GM12878 (cell line): ENCODE measurements around the gene EYA4. TPM values are rescaled to one million over a fixed set of nuclear protein-coding genes. Genes with fewer than 3 reads are reported as not detected.

Source experiments
- ATAC-seq: fragments of 200-7000 bp; cut with Tn5 transposase; 3 replicates; pipeline ENCODE4 v1.9.1; 2020; ENCODE audit warnings: mild to moderate bottlenecking, moderate library complexity
- BruUV-seq: library from RNA; stranded (reverse); fragments of 400-500 nt; replicated peaks from 2 replicates; lab custom pipeline; 2021; lab: Mats Ljungman, UMichigan
- CTCF ChIA-PET: fragments of 300-600 bp; sonication (Branson Sonifier 250); formaldehyde crosslinking; extraction: SDS; loops from one replicate; lab custom pipeline; 2021; ENCODE audit warnings: inconsistent platforms; lab: Yijun Ruan, JAX
- POLR2A ChIA-PET: fragments of 350-600 bp; formaldehyde crosslinking; extraction: SDS; loops from one replicate; lab custom pipeline; 2021; ENCODE audit warnings: inconsistent platforms; lab: Charles Lee
- RAD21 ChIA-PET: fragments of 300-600 bp; sonication (Branson Sonifier 250); formaldehyde crosslinking; loops from one replicate; lab custom pipeline; 2023; ENCODE audit warnings: antibody characterized with exemption; ENCODE audit not compliant: unreplicated experiment; lab: Charles Lee
- SMC1A ChIA-PET: fragments of 300-600 bp; sonication (Branson Sonifier 250); formaldehyde crosslinking; loops from one replicate; lab custom pipeline; 2023; ENCODE audit not compliant: unreplicated experiment, uncharacterized antibody; lab: Charles Lee
- DNase-seq: peaks from one replicate; pipeline ENCODE4 v3.0.0-alpha.2; 2011; ENCODE audit warnings: low read depth, low spot score
- FAIRE-seq: peaks from 3 replicates; lab custom pipeline; 2011; peaks lifted over from hg19 to GRCh38; lab: Jason Lieb, UNC
- H2AFZ ChIP-seq: 2 replicates; pipeline ENCODE4 v1.6.0; 2011; ENCODE audit warnings: low read depth, low read length, control low read depth; ENCODE audit not compliant: control insufficient read depth
- H3K27ac ChIP-seq: 2 replicates; pipeline ENCODE4 v1.5.1; 2011; ENCODE audit warnings: control low read depth; ENCODE audit not compliant: control insufficient read depth, insufficient read depth
- H3K27me3 ChIP-seq, 2 experiments: replicated peaks in 1 of 2; 2 replicates each; pipeline versions ENCODE4 v1.6.0 to v1.6.1; 2011; ENCODE audit warnings: low read length in 1 of 2; ENCODE audit not compliant: control insufficient read depth in 2 of 2, insufficient read depth in 2 of 2
- H3K36me3 ChIP-seq, 2 experiments: 2 replicates each; pipeline ENCODE4 v1.5.1; 2011; ENCODE audit warnings: low read length in 1 of 2; ENCODE audit not compliant: control insufficient read depth in 2 of 2, insufficient read depth in 2 of 2
- H3K4me1 ChIP-seq: 2 replicates; pipeline ENCODE4 v1.6.1; 2011; ENCODE audit warnings: mild to moderate bottlenecking, low read length, moderate library complexity, mixed read lengths; ENCODE audit not compliant: control insufficient read depth, insufficient read depth
- H3K4me2 ChIP-seq: 2 replicates; pipeline ENCODE4 v1.6.0; 2011; ENCODE audit warnings: control low read depth; ENCODE audit not compliant: control insufficient read depth, insufficient read depth
- H3K4me3 ChIP-seq: fragments of 200-600 bp; sonication (generic); 2 replicates; pipeline ENCODE4 v1.5.1; 2016
- H3K79me2 ChIP-seq: 2 replicates; pipeline ENCODE4 v1.6.0; 2011; ENCODE audit warnings: low read length; ENCODE audit not compliant: control insufficient read depth, insufficient read depth
- H3K9ac ChIP-seq: 2 replicates; pipeline ENCODE4 v1.8.0; 2011; ENCODE audit warnings: low read length, control low read depth, mixed read lengths; ENCODE audit not compliant: control insufficient read depth, insufficient read depth
- H3K9me3 ChIP-seq: replicated peaks from 3 replicates; pipeline ENCODE4 v1.5.1; 2011; ENCODE audit warnings: mild to moderate bottlenecking, low read length; ENCODE audit not compliant: control insufficient read depth, insufficient read depth
- H4K20me1 ChIP-seq: 2 replicates; pipeline ENCODE4 v1.6.0; 2011; ENCODE audit not compliant: control insufficient read depth, insufficient read depth
- FOXM1 ChIP-seq: IDR thresholded peaks from 2 replicates; pipeline ENCODE4 v1.6.1; 2012; ENCODE audit warnings: low read depth, mild to moderate bottlenecking, inconsistent platforms, low read length, moderate library complexity
- GABPA ChIP-seq: IDR thresholded peaks from 2 replicates; pipeline ENCODE4 v1.6.1; 2014; ENCODE audit warnings: antibody characterized with exemption, low read depth, mild to moderate bottlenecking, inconsistent platforms
- HCFC1 ChIP-seq: fragments of 150-350 bp; IDR thresholded peaks from 2 replicates; pipeline ENCODE4 v1.6.1; 2014; ENCODE audit warnings: low read length
- RAD21 ChIP-seq: IDR thresholded peaks from 2 replicates; pipeline ENCODE4 v1.6.1; 2011; ENCODE audit warnings: mild to moderate bottlenecking, low read depth, low read length, moderate library complexity; ENCODE audit not compliant: insufficient read depth
- SMAD5 ChIP-seq: IDR thresholded peaks from 2 replicates; pipeline ENCODE4 v1.6.1; 2016; ENCODE audit warnings: antibody characterized with exemption, low read depth
- YY1 ChIP-seq: IDR thresholded peaks from 2 replicates; pipeline ENCODE4 v1.6.1; 2011; ENCODE audit warnings: low read depth, mild to moderate bottlenecking, low read length
- WGBS: methylation state at CpG from one replicate; pipeline ENCODE4 v1.1.6; 2016; ENCODE audit warnings: low lambda C conversion rate; ENCODE audit not compliant: insufficient replicate concordance, insufficient coverage; ENCODE audit errors: missing lambda C conversion rate; 5-methylcytosine and 5-hydroxymethylcytosine counted together
- in situ Hi-C: fragments of 300-500 bp; cut with MboI; formaldehyde crosslinking; loops from 9 replicates; pipeline ENCODE4 v1.14.3; 2018; ENCODE audit warnings: mixed read lengths
- intact Hi-C: fragments of 100-400 bp; cut with micrococcal nuclease; formaldehyde crosslinking; loops from one replicate; pipeline ENCODE4 v1.14.2; 2022; ENCODE audit not compliant: unreplicated experiment
- polyA plus RNA-seq, 11 experiments: library from polyadenylated mRNA; depleted of rRNA in 4 of 11; unstranded in 6 of 11; stranded (reverse) in 5 of 11; fragments of >200 nt; fragmentation: Nextera tagmentation in 4 of 11; fragmentation: Illumina TruSeq in 1 of 11; extraction: Ambion mirVana in 4 of 11; extraction: Trizol in 1 of 11; gene quantifications; 1 replicate in 1 of 11; 2 replicates in 10 of 11; pipeline versions ENCODE4 v1.2.1 to v1.2.3, GENCODE V29; 2011 to 2016; ENCODE audit warnings: inconsistent platforms in 2 of 11, missing spikeins in 2 of 11, low read depth in 1 of 11
- total RNA-seq, 4 experiments: library from RNA; depleted of rRNA in 3 of 4; stranded (reverse); fragments of >200 nt in 3 of 4; fragmentation: Illumina TruSeq in 1 of 4; extraction: Trizol in 1 of 4; gene quantifications; 2 replicates each; pipeline versions ENCODE4 v1.2.1 to v1.2.3, GENCODE V29; 2013 to 2021
- TF ChIP-seq, protein P1 (sequence below): fragments of 450-650 bp; IDR thresholded peaks from 2 replicates; pipeline ENCODE4 v1.6.1; 2017; ENCODE audit warnings: mild to moderate bottlenecking, low read depth, inconsistent platforms; ENCODE audit not compliant: poor library complexity, severe bottlenecking
- TF ChIP-seq, protein P2 (sequence below): fragments of 450-650 bp; IDR thresholded peaks from 2 replicates; pipeline ENCODE4 v1.6.1; 2017; ENCODE audit warnings: borderline replicate concordance
- TF ChIP-seq, protein P3 (sequence below): fragments of 450-650 bp; formaldehyde crosslinking; IDR thresholded peaks from 2 replicates; pipeline ENCODE4 v1.4.0; 2022; ENCODE audit warnings: mild to moderate bottlenecking, moderate library complexity
- TF ChIP-seq, protein P4 (sequence below): IDR thresholded peaks from 2 replicates; pipeline ENCODE4 v1.6.1; 2012; ENCODE audit warnings: improper control_type of control experiment, low read depth, low read length; ENCODE audit not compliant: insufficient replicate concordance

Gene EYA4
- total and polyA plus RNA-seq, 10 of the 15 experiments (the other 5 are each of a cell fraction or from before 2014, with no cell fraction given), result 0.02 TPM; not detected in 9

DNA sequence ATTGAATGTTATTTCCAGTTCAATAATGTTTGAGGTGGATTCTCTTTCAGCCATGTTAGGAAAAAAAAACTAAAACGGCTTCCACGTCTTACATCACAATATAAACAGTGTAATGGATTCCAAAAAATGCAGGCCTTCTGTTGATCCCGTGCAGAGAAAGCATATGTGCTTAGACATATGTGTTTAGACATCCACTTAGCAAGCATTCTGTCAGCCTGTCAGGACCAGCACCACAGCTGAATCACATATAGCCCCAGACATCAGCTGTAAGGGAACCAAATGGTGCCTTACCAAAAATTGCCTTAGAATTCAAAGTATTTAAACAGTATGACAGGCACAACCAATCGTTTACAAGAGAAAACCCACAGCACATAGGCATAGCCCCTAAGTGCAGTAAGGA is 304.9 kb downstream of the EYA4 start:
- ATAC-seq (no peak), DNase-seq (no peak), FAIRE-seq (no peak)
- Histone ChIP-seq H3K4me3 (no peak overlapping the region), H4K20me1 (no peaks in the 10 kb centered on the region), H3K27me3 (peaks cover 0 to 2% of the 10 kb centered on the region in 2 experiments; a peak in 1 of 4 replicates), H3K9me3 (no peaks in the 10 kb centered on the region), H2AFZ (no peak overlapping the region), H3K36me3 (no peaks in the 10 kb centered on the region), H3K27ac (no peak overlapping the region), H3K4me2 (no peak overlapping the region), H3K79me2 (no peaks in the 10 kb centered on the region), H3K4me1 (no peaks in the 10 kb centered on the region), H3K9ac (no peak overlapping the region)
- TF ChIP-seq FOXM1 (no peak), HCFC1 (no peak), SMAD5 (no peak), RAD21 (no peak), YY1 (no peak), GABPA (no peak)
- TF ChIP-seq, protein P1, sequence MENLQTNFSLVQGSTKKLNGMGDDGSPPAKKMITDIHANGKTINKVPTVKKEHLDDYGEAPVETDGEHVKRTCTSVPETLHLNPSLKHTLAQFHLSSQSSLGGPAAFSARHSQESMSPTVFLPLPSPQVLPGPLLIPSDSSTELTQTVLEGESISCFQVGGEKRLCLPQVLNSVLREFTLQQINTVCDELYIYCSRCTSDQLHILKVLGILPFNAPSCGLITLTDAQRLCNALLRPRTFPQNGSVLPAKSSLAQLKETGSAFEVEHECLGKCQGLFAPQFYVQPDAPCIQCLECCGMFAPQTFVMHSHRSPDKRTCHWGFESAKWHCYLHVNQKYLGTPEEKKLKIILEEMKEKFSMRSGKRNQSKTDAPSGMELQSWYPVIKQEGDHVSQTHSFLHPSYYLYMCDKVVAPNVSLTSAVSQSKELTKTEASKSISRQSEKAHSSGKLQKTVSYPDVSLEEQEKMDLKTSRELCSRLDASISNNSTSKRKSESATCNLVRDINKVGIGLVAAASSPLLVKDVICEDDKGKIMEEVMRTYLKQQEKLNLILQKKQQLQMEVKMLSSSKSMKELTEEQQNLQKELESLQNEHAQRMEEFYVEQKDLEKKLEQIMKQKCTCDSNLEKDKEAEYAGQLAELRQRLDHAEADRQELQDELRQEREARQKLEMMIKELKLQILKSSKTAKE, result no peak
- TF ChIP-seq, protein P2, sequence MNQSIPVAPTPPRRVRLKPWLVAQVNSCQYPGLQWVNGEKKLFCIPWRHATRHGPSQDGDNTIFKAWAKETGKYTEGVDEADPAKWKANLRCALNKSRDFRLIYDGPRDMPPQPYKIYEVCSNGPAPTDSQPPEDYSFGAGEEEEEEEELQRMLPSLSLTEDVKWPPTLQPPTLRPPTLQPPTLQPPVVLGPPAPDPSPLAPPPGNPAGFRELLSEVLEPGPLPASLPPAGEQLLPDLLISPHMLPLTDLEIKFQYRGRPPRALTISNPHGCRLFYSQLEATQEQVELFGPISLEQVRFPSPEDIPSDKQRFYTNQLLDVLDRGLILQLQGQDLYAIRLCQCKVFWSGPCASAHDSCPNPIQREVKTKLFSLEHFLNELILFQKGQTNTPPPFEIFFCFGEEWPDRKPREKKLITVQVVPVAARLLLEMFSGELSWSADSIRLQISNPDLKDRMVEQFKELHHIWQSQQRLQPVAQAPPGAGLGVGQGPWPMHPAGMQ, result no peak
- TF ChIP-seq, protein P3, sequence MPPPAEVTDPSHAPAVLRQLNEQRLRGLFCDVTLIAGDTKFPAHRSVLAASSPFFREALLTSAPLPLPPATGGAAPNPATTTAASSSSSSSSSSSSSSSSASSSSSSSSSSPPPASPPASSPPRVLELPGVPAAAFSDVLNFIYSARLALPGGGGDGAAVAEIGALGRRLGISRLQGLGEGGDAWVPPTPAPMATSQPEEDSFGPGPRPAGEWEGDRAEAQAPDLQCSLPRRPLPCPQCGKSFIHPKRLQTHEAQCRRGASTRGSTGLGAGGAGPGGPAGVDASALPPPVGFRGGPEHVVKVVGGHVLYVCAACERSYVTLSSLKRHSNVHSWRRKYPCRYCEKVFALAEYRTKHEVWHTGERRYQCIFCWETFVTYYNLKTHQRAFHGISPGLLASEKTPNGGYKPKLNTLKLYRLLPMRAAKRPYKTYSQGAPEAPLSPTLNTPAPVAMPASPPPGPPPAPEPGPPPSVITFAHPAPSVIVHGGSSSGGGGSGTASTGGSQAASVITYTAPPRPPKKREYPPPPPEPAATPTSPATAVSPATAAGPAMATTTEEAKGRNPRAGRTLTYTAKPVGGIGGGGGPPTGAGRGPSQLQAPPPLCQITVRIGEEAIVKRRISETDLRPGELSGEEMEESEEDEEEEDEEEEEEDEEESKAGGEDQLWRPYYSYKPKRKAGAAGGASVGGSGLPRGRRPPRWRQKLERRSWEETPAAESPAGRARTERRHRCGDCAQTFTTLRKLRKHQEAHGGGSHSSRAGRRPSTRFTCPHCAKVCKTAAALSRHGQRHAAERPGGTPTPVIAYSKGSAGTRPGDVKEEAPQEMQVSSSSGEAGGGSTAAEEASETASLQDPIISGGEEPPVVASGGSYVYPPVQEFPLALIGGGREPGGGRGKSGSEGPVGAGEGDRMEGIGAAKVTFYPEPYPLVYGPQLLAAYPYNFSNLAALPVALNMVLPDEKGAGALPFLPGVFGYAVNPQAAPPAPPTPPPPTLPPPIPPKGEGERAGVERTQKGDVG, result no peak
- TF ChIP-seq, protein P4, sequence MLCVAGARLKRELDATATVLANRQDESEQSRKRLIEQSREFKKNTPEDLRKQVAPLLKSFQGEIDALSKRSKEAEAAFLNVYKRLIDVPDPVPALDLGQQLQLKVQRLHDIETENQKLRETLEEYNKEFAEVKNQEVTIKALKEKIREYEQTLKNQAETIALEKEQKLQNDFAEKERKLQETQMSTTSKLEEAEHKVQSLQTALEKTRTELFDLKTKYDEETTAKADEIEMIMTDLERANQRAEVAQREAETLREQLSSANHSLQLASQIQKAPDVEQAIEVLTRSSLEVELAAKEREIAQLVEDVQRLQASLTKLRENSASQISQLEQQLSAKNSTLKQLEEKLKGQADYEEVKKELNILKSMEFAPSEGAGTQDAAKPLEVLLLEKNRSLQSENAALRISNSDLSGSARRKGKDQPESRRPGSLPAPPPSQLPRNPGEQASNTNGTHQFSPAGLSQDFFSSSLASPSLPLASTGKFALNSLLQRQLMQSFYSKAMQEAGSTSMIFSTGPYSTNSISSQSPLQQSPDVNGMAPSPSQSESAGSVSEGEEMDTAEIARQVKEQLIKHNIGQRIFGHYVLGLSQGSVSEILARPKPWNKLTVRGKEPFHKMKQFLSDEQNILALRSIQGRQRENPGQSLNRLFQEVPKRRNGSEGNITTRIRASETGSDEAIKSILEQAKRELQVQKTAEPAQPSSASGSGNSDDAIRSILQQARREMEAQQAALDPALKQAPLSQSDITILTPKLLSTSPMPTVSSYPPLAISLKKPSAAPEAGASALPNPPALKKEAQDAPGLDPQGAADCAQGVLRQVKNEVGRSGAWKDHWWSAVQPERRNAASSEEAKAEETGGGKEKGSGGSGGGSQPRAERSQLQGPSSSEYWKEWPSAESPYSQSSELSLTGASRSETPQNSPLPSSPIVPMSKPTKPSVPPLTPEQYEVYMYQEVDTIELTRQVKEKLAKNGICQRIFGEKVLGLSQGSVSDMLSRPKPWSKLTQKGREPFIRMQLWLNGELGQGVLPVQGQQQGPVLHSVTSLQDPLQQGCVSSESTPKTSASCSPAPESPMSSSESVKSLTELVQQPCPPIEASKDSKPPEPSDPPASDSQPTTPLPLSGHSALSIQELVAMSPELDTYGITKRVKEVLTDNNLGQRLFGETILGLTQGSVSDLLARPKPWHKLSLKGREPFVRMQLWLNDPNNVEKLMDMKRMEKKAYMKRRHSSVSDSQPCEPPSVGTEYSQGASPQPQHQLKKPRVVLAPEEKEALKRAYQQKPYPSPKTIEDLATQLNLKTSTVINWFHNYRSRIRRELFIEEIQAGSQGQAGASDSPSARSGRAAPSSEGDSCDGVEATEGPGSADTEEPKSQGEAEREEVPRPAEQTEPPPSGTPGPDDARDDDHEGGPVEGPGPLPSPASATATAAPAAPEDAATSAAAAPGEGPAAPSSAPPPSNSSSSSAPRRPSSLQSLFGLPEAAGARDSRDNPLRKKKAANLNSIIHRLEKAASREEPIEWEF, result no peak
- no TSS peak for BruUV-seq
- in situ Hi-C loops (no loop called here), intact Hi-C loops (no loop called here)
- RAD21 ChIA-PET, result no interaction called here
- CTCF ChIA-PET, result no interaction called here
- WGBS, result 1% methylated on average over 4 of the region's 4 CpGs
- SMC1A ChIA-PET, result no interaction called here
- POLR2A ChIA-PET, result no interaction called here
